Skeletal muscle cell (primary cell): ENCODE measurements around the gene HEPH.
"Not testable (repeated sequence)": the region's sequence is repeated elsewhere in the genome, so short reads cannot be mapped to it uniquely, and the experiment has no call there.

Source experiments
- DNase-seq: peaks from one replicate; pipeline ENCODE4 v3.0.0-alpha.2; 2010; ENCODE audit warnings: low read depth
- H3K4me3 ChIP-seq: 2 replicates; pipeline ENCODE4 v1.5.1; 2011; ENCODE audit warnings: low read depth, mild to moderate bottlenecking, control low read depth, low read length, moderate library complexity

HEPH gene

DNA sequence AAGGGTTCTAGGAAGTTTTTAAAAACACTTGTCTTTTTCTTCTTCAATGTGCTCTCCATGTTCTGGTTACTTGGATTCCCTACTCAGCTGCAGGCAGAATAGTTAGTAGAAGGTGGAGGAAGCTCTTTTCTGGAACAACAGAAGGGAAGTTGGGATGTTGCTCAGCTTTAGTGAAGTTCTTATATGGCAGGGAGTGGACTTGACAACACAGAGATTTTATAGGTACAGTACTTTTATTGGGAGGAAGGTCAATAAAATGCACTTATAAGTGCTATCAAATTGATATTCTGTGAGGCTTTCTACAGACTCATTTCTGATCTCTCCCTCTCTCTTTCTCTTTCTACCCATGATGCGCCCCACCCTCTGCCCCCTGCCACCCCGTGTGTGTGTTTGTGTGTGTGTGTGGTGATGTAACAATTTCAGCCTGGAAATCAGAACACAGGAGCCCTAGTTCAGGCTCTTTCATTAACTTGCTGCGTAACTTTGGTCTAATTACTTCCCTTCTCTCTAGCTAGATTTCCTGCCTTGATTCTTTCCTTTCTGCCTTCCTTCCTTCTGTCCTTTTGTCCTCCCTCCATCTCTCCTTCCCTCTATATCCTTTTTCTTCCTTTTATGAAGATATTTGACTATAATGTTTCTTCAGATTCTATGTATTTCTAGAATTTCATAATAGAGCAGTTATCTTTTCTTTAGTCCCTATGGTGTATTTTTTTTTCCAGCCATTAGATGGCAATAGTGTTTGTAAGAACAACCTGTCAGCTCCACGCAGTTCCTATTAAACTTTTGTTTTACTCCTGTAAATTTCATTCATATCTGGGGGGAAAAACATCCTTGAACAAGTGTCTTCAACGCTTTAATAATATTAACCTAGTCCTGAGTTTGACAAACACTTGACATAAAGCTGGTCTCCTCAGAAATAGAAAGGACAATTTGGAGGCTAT lies 37.1 kb downstream of the HEPH start:
- no peak for DNase-seq
- H3K4me3 ChIP-seq = no peak overlapping the region

DNA sequence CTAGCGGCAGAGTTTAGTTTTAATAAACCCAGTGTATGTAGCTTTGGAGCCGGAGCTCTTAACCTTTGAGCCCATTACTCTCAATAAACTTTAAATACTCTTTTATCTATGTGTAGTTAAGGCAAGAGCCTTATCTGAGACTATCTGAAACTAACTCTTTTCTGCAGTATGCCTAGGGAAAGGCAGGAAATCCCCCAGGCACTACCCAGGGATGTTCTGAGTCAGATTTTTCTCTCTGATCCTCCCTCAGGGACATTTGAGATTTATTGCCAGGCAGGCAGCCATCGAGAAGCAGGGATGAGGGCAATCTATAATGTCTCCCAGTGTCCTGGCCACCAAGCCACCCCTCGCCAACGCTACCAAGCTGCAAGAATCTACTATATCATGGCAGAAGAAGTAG lies 39.1 kb downstream of the HEPH start:
- H3K4me3 ChIP-seq = no peak overlapping the region
- DNase-seq = no peak

DNA sequence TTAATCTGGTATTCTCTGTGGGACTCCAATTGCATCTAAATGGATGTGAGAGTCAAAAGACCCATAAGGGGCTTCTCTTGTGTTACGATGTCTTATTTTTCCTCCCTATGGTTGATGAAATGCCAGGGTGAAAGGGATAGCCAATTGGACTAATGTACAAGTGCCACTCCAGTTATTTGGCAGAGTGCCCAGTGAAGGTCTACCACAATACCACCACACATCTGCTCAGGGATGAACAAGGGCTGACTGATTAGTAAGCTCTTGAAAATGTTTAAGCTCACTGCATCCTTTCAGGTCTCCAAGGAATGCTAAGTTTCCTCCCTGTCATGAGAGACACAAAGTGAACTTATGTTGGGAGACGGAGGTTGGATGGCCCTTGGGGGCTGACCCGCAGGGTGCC lies 57.8 kb downstream of the HEPH start:
- no peak for DNase-seq

GRCh38 chrX:66232296-66232695 lies 68.2 kb downstream of the HEPH start:
- H3K4me3 ChIP-seq = no peak overlapping the region
- no peak for DNase-seq

More for the DNA sequence above, 57.8 kb downstream of the HEPH start:
- H3K4me3 ChIP-seq = no peak overlapping the region

- H3K4me3 ChIP-seq = no peak overlapping the region
- no peak for DNase-seq
These were observed 69.2 kb downstream of the HEPH start for GRCh38 chrX:66233209-66233608.

DNA sequence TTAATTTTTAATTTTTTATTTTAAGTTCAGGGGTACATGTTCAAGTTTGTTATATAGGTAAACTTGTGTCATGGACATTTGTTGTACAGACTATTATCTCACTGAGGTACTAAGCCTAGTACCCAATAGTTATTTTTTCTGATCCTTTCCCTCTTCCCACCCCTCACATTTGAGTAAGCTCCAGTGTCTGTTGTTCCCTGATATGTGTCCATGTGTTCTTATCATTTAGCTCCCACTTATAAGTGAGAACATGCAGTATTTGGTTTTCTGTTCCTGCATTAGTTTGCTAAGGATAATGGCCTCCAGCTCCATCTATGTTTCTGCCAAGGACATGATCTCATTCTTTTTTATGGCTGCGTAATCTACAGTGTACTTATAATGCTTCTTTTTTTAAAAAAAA lies 69.9 kb downstream of the HEPH start:
- not testable (repeated sequence) for DNase-seq, H3K4me3 ChIP-seq

DNA sequence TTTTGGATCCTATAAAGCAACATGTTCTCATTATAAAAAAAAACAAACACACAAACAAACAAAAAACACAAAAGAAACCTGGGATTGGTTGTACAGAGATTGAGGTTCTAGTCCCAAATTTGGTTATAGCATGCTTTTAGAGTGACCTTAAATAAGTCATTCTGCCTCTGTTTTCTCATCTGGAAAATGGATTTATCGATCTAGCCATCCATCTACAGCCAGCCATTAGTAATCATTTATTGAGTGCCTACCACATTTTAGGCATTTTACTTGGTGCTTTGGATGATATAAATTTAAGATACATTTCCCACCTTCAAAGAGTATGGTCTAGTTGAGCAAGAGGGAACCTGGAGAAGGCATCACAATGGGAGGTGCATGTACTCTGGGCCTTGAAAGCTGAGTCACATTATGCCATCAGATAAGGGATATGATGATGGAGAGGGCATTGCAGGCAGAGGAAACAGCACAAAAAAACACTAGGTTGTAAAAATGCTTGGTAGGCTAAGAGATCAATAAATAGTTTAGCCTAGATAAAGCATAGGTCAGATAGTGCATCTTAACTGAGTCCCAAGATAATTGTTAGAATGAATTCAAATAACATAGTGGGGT lies 91.4 kb downstream of the HEPH start:
- H3K4me3 ChIP-seq = no peak overlapping the region
- no peak for DNase-seq

GRCh38 chrX:66262807-66263206 lies 98.8 kb downstream of the HEPH start:
- no peak for DNase-seq
- H3K4me3 ChIP-seq = no peak overlapping the region
